ENCODE data around the gene VPS25.

The VPS25 gene

GRCh38 chr17:42791948-42792347 lies 18.7 kb downstream of the VPS25 start:
- no peak overlapping the region for H3K27ac ChIP-seq
- no peak for DNase-seq (ENCODE audit: low read depth, low spot score)

- H3K27ac ChIP-seq = no peak overlapping the region
- no peak for DNase-seq (ENCODE audit: low read depth, low spot score)
These were observed 19.3 kb downstream of the VPS25 start for GRCh38 chr17:42792545-42792944.

DNA sequence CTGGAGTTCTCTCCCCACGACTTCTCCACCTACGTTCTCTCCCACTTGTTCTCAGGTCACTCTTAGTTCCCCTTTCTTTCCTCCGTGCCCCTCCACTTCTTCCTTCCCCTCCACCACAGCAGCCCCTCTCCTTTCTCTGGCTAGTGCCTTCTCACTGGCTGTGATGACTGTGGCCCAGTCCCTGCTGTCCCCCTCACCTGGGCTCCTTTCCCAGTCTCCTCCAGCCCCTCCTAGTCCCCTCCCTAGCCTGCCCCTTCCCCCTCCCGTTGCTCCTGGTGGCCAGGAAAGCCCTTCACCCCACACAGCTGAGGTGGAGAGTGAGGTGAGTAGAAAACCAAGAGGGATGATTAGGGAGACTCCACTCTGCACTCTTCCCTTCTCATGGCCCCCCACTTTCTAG lies 21.8 kb downstream of the VPS25 start:
- no peak for DNase-seq (ENCODE audit: low read depth, low spot score)
- no peak overlapping the region for H3K27ac ChIP-seq

DNA sequence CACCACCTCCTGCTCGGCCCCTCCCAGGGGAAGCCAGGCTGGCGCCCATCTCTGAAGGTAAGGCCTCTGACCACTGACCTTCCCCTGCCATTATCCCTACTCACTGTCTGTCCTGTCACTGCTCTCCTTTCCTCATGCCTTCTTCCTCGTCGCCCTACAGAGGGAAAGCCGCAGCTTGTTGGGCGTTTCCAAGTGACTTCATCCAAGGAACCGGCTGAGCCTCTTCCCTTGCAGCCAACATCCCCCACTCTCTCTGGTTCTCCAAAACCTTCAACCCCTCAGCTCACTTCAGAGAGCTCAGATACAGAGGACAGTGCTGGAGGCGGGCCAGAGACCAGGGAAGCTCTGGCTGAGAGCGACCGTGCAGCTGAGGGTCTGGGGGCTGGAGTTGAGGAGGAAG lies 22.2 kb downstream of the VPS25 start:
- H3K27ac ChIP-seq = no peak overlapping the region
- DNase-seq (ENCODE audit: low read depth, low spot score) = no peak

GRCh38 chr17:42796066-42796758 lies 23.0 kb downstream of the VPS25 start:
- H3K27ac ChIP-seq = no peak overlapping the region
- no peak for DNase-seq (ENCODE audit: low read depth, low spot score)

GRCh38 chr17:42797067-42798007 lies 24.1 kb downstream of the VPS25 start:
- H3K27ac ChIP-seq = peak overlapping the region; percentile 17
- DNase-seq (ENCODE audit: low read depth, low spot score) = no peak

DNA sequence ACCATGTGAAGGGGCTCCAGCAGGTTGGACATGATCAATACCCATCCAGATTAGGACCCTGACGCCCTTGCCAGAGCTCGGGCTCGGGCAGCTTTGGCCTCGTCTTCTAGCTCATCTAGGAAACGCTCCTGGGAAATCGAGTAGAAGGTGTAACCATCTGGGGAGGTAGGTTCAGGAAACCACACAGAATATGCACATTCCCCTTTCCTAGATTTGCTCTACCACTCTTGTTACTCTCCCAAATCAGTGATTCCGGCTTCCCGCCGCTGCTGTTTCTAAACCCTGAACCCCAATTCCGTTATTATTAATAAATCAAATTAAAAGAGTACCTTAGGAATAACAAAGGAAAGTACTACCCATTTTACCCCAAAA lies 24.7 kb downstream of the VPS25 start:
- no peak for DNase-seq (ENCODE audit: low read depth, low spot score)
- peak overlapping the region; percentile 17 for H3K27ac ChIP-seq

- H3K27ac ChIP-seq = peak within 1 kb of the TSS; percentile 17
These were observed 25.4 kb downstream of the VPS25 start, which contains the start of the genes CNTD1 and COA3 for GRCh38 chr17:42798383-42799380. TSS of gene CNTD1 (plus strand) at chr17:42798861. CDS start at chr17:42799068, 207 bp downstream. TSS of gene COA3 (minus strand) at chr17:42798704. CDS start at chr17:42798681, 23 bp downstream.

GRCh38 chr17:42803074-42803883 lies 30.0 kb downstream of the VPS25 start:
- H3K27ac ChIP-seq = no peak overlapping the region
- no peak for DNase-seq (ENCODE audit: low read depth, low spot score)

More at GRCh38 chr17:42798383-42799380, 25.4 kb downstream of the VPS25 start, which contains the start of the genes CNTD1 and COA3:
- DNase-seq (ENCODE audit: low read depth, low spot score) = no peak

- H3K27ac ChIP-seq = no peak overlapping the region
- DNase-seq (ENCODE audit: low read depth, low spot score) = no peak
These were observed 31.7 kb downstream of the VPS25 start for GRCh38 chr17:42804918-42805367.

GRCh38 chr17:42806249-42806648 lies 33.0 kb downstream of the VPS25 start:
- H3K27ac ChIP-seq = no peak overlapping the region
- no peak for DNase-seq (ENCODE audit: low read depth, low spot score)

DNA sequence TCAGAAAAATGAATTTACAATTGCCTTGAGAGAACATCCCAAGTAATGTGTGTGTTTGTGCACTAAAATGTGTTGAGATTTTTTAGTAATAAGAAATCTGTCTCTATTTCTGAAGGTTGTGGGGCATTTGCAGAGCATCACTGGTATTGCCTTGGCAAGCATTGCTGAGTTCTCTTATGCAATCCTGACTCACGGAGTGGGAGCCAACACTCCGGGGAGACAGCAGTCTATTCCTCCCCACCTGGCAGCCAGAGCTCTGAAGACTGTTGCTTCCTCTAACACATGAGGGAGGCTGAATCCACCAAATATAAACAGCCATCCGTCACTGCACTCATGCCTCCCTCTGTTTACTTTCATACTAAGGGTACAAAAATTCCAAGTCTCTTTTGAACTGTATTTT lies 36.0 kb downstream of the VPS25 start:
- H3K27ac ChIP-seq = no peak overlapping the region
- DNase-seq (ENCODE audit: low read depth, low spot score) = no peak

GRCh38 chr17:42814633-42815399 lies 41.6 kb downstream of the VPS25 start:
- no peak overlapping the region for H3K27ac ChIP-seq
- DNase-seq (ENCODE audit: low read depth, low spot score) = no peak

DNA sequence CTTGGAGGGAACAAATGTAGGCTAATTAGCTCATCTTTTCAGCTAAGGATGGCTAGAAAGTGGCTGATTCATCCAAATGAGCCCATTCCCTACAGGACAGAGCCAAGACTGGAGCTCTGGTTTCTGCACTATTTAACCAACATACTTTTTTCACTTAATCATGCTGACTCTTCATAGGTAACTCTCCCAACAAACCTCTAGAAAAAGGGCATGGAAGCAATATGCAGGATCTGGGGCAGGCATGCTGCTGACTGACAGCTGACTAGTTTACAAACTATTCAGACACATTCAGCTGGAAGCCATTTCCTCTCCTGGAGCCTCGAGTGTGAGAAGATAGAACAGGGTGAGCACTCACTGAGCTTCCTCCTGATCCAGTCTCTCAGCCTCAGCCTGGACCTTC lies 44.6 kb downstream of the VPS25 start:
- H3K27ac ChIP-seq = peak overlapping the region; percentile 67
- DNase-seq (ENCODE audit: low read depth, low spot score) = peak; percentile 36

DNA sequence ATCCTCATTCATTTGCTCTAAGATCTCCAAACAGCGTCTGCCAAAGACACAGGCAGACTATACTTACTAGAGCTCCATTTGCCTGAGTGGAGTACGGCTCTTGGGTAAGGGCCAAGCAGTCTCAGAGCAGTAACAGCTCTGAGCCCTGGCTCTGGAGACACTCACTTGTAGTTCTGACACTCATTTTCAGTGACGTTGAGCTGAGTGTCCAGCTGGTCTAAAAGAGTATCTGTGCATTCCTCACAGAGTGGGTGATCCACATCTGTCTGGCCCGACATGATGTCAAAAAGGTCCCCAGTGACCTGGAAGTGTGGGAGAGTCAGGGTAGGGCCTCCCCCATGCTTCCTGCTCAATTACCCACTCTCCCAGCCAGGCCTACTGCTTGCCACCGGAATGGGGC lies 45.1 kb downstream of the VPS25 start:
- DNase-seq (ENCODE audit: low read depth, low spot score) = no peak
- peak overlapping the region; percentile 67 for H3K27ac ChIP-seq

DNA sequence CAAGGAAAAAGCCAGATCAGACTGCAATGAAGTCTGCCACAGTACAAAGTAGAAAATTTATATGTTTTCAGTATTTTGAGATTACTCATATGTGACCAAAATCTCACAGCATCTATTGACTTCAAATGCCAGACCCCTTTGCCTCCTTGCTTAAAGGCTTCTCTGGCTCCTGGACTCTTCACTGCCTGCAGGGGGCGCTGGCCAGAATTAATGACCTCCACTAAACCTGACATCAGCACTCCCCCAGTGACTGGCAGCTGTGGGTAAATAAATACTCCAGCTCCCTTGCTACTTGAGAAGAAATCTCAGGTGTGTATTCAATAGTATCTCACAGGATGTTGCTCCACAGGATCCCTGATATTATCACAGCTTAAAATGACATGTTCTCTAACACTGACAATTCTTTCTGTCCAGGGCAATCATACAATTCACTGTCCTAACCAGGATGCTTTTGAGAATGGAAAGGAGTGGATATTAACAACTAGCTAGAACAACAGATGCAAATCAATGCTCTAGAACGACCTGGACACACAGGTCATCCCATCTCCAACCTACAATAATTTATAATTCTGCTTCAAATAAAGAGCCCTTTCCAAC lies 46.8 kb downstream of the VPS25 start:
- no peak for DNase-seq (ENCODE audit: low read depth, low spot score)
- H3K27ac ChIP-seq = no peak overlapping the region

GRCh38 chr17:42821176-42821575 lies 47.9 kb downstream of the VPS25 start:
- no peak overlapping the region for H3K27ac ChIP-seq
- DNase-seq (ENCODE audit: low read depth, low spot score) = no peak

DNA sequence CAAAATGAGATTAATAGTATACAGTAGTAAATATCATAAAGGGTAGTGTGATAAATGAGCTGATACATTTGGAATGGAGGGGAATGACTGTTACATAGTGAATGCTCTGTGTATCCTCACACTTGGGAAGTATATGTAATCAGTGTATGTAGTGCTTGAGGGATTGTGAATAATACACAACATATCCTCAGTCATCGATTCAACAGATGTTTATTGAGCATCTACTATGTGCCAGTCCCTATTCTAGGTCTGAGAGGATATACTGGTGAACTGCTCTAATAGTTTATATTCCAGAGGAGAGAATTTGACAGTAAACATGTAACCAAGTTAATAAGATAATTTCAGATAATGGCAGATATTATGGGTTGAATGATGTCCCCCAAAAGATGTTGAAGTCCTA lies 54.2 kb downstream of the VPS25 start:
- no peak for DNase-seq (ENCODE audit: low read depth, low spot score)
- H3K27ac ChIP-seq = no peak overlapping the region
